Measurements from ENCODE around the gene MPHOSPH10. TPM values are rescaled to one million over a fixed set of nuclear protein-coding genes. Genes with fewer than 3 reads are reported as not detected.

Gene MPHOSPH10
- polyA plus RNA-seq, 1 of the 3 experiments (the other 2 are of a cell fraction), result 8.7 TPM

DNA sequence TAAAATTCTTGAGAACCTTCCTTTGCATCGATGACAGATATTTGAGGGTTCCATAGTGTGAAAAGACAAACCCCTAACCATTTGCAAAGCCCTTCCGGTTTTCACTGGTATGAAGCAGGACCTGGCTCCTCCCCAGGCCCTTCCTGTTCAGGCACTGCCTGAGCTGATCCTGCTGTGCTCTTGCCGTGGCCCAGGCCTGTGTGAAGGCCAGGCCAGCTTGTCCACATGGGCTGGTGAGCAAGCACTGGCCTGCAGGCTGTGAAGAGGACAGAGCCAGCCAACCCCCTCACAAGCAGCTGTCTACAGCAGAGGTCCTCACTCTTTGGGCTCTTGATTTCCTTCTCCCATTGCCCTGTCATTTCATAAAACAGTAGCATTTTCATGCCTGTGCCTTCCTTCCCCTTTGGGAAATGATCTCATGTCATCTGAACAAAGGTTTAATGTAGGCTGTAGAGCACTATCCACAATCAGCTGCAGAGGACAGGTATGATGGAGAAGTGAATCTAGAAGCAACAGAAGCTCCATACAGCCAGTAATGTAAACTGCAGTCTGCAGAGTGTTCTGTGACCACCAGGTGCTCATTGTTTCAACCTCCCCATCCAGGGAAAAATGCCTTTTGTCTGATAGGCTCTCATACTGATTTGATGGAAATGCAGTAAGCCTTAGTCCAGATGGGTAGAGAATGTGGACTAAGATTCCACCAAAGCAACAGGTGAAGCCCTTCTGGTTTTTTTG, 19.8 kb downstream of the MPHOSPH10 start:
- peaks cover 5% of the 10 kb centered on the region; the same call in 1 of the 2 replicates for H3K27me3 ChIP-seq (ENCODE audit: insufficient read depth)
- peaks cover 0 to 4% of the 10 kb centered on the region in 2 experiments; a peak in 1 of 4 replicates for H3K4me1 ChIP-seq (ENCODE audit: control insufficient read depth in 1 of 2, insufficient read depth in 2 of 2, low read depth in 1 of 2, low read length in 1 of 2)
- H3K79me2 ChIP-seq (ENCODE audit: insufficient read depth), result no peaks in the 10 kb centered on the region
- CTCF ChIA-PET, result interaction anchor here (0.7 to 4.6 kb wide), 3 partner anchors 50 to 360 kb away, joined by 3 to 18 read pairs (median 3); no protein-coding TSS in a partner anchor
- H3K36me3 ChIP-seq (replicated peaks in 1 of 2; ENCODE audit: control insufficient read depth in 1 of 2, insufficient read depth in 2 of 2, low read length in 1 of 2), result peaks cover 38 to 50% of the 10 kb centered on the region in 2 experiments
- H2AFZ ChIP-seq (ENCODE audit: low read depth), result no peak overlapping the region
- no peak overlapping the region for H3K4me3 ChIP-seq (ENCODE audit: low read depth in 2 of 2, low read length in 1 of 2)
- no peaks in the 10 kb centered on the region for H3K9me3 ChIP-seq
- no peak overlapping the region for H3K4me2 ChIP-seq
- TF ChIP-seq, protein P1, sequence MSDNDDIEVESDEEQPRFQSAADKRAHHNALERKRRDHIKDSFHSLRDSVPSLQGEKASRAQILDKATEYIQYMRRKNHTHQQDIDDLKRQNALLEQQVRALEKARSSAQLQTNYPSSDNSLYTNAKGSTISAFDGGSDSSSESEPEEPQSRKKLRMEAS (IDR thresholded peaks at IDR 0.05; ENCODE audit: low read depth), result no peak
- TF ChIP-seq RAD21 (IDR thresholded peaks at IDR 0.05; ENCODE audit: low read length) (no peak), MXI1 (IDR thresholded peaks at IDR 0.05; ENCODE audit: low read depth, low read length) (no peak), TCF12 (IDR thresholded peaks at IDR 0.05) (no peak), TEAD4 (IDR thresholded peaks at IDR 0.05; ENCODE audit: borderline replicate concordance, insufficient read depth) (no peak), SMC3 (IDR thresholded peaks at IDR 0.05; ENCODE audit: low read depth, low read length) (no peak), NFIC (IDR thresholded peaks at IDR 0.05; ENCODE audit: borderline replicate concordance) (no peak), YY1 (IDR thresholded peaks at IDR 0.05; ENCODE audit: low read depth) (no peak), EZH2phosphoT487 (IDR thresholded peaks at IDR 0.05; ENCODE audit: borderline replicate concordance, low read depth) (no peak), GABPA (IDR thresholded peaks at IDR 0.05; ENCODE audit: low read depth) (no peak)
- TF ChIP-seq, protein P2, sequence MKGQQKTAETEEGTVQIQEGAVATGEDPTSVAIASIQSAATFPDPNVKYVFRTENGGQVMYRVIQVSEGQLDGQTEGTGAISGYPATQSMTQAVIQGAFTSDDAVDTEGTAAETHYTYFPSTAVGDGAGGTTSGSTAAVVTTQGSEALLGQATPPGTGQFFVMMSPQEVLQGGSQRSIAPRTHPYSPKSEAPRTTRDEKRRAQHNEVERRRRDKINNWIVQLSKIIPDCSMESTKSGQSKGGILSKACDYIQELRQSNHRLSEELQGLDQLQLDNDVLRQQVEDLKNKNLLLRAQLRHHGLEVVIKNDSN (IDR thresholded peaks at IDR 0.05; ENCODE audit: borderline replicate concordance, low read depth), result no peak
- TF ChIP-seq, protein P3, sequence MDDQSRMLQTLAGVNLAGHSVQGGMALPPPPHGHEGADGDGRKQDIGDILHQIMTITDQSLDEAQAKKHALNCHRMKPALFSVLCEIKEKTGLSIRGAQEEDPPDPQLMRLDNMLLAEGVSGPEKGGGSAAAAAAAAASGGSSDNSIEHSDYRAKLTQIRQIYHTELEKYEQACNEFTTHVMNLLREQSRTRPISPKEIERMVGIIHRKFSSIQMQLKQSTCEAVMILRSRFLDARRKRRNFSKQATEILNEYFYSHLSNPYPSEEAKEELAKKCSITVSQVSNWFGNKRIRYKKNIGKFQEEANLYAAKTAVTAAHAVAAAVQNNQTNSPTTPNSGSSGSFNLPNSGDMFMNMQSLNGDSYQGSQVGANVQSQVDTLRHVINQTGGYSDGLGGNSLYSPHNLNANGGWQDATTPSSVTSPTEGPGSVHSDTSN (IDR thresholded peaks at IDR 0.05), result no peak
- TF ChIP-seq, protein P4, sequence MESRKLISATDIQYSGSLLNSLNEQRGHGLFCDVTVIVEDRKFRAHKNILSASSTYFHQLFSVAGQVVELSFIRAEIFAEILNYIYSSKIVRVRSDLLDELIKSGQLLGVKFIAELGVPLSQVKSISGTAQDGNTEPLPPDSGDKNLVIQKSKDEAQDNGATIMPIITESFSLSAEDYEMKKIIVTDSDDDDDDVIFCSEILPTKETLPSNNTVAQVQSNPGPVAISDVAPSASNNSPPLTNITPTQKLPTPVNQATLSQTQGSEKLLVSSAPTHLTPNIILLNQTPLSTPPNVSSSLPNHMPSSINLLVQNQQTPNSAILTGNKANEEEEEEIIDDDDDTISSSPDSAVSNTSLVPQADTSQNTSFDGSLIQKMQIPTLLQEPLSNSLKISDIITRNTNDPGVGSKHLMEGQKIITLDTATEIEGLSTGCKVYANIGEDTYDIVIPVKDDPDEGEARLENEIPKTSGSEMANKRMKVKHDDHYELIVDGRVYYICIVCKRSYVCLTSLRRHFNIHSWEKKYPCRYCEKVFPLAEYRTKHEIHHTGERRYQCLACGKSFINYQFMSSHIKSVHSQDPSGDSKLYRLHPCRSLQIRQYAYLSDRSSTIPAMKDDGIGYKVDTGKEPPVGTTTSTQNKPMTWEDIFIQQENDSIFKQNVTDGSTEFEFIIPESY (IDR thresholded peaks at IDR 0.05; ENCODE audit: borderline replicate concordance, low read depth), result no peak
- TF ChIP-seq, protein P5, sequence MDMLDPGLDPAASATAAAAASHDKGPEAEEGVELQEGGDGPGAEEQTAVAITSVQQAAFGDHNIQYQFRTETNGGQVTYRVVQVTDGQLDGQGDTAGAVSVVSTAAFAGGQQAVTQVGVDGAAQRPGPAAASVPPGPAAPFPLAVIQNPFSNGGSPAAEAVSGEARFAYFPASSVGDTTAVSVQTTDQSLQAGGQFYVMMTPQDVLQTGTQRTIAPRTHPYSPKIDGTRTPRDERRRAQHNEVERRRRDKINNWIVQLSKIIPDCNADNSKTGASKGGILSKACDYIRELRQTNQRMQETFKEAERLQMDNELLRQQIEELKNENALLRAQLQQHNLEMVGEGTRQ (IDR thresholded peaks at IDR 0.05; ENCODE audit: borderline replicate concordance, low read depth, low read length), result no peak
- POLR2A ChIA-PET, result no interaction called here
- H3K9me2 ChIP-seq, result no peaks in the 10 kb centered on the region
- H4K20me1 ChIP-seq (ENCODE audit: insufficient read depth), result no peaks in the 10 kb centered on the region
- no peak for DNase-seq
- no peak overlapping the region for H3K9ac ChIP-seq
- H3F3A ChIP-seq (replicated peaks; ENCODE audit: insufficient read depth), result peaks cover 11% of the 10 kb centered on the region
- 72% methylated on average over 3 of the region's 3 CpGs for WGBS (ENCODE audit: low lambda C conversion rate)
- no peak overlapping the region for H3K27ac ChIP-seq (ENCODE audit: low read depth in 2 of 2, low read length in 1 of 2)

All from SK-N-SH (cell line).